Left lobe of liver (tissue), 2 donors: ENCODE results near the gene TMEM60. TPM values are rescaled to one million over a fixed set of nuclear protein-coding genes. Genes with fewer than 3 reads are reported as not detected.
A peak's percentile ranks its signal among the peaks of the same experiment; 100 is the strongest.
"Not testable (repeated sequence)": the region's sequence is repeated elsewhere in the genome, so short reads cannot be mapped to it uniquely, and the experiment has no call there.

ENCODE experiments used
- ATAC-seq: fragments of 200-7000 bp; cut with Tn5 transposase; one replicate; pipeline ENCODE4 v1.9.1; 2020; ENCODE audit warnings: mild to moderate bottlenecking, moderate library complexity
- DNase-seq: peaks from one replicate; pipeline ENCODE4 v3.0.0-alpha.2; 2020; ENCODE audit warnings: low spot score
- total RNA-seq: library from RNA; stranded (reverse); gene quantifications from one replicate; pipeline ENCODE4 v1.2.1, GENCODE V29; 2021
- donor health status: DM: no; HTN: no; CAD: no; lungs with moderate emphysema.
- donor health status: DM: no; HTN: yes; CAD: no.

TMEM60 gene, protein sequence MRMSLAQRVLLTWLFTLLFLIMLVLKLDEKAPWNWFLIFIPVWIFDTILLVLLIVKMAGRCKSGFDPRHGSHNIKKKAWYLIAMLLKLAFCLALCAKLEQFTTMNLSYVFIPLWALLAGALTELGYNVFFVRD
- 5.3 TPM for total RNA-seq

DNA sequence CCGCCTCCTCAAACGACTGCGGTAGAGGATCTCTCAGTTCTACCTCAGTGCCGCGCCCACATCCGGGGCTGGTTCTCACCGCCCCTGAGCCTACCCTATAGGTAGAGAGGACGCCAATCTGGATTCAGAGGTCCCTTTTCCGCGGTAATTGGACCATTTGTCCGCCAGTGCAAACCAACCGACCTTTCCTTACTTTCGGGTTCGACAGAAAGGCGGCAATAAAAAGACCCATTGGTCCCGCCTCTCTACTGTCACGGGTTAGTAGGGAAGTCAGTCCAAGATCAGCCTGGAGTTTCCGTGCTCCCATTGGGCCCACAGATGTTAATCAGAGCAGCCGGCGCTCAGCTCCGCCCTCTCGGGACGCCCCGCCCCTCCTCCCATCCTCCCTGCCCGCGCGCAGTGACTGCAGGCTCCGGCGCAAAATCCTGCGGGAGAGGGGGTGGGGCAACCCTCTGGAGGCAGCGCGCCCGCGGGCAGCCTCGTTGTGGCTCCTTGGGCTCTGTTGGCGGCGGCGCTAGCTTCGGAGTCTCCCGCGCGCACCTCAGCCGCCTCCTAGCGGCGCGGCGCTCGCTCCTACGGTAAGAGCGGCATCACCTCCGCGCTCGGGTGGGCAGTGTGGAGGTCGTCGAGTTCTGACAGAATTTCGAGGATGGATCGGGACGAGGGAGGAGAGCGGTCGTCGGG lies at the start of gene TMEM60, which contains the start of gene PHTF2:
Gene TMEM60 (minus strand): TSS at position 41 of the 684 bp plus-strand sequence. CDS start 4,061 bp downstream, outside the sequence.
Gene PHTF2 (plus strand): TSS at position 380 of the 684 bp plus-strand sequence.
- peak; percentile 100 for DNase-seq
- peak; percentile 91 for ATAC-seq

GRCh38 chr7:77846317-77847092 lies 48.3 kb upstream of the TMEM60 start:
- ATAC-seq (no peak), DNase-seq (no peak)

GRCh38 chr7:77843194-77843593 lies 45.0 kb upstream of the TMEM60 start:
- DNase-seq, result no peak
- ATAC-seq, result no peak

DNA sequence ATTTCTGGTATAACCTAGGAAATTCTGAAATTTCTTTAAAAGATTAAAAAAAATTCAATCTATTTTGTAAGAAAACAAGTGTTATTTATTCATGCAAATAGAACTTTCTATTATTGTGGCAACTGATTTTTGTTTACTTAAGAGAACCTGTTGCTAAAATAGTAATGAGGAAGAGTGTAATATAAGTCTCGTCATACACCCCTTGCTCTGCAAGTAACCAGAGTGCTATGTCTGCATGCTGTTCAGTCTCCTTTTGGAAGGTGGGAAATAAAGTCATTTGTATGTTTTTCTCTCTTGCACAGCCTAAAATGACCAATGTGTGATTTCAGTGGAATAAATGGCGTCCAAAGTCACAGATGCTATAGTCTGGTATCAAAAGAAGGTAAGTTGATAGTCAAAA lies 41.7 kb upstream of the TMEM60 start:
- DNase-seq, result no peak
- ATAC-seq, result no peak

DNA sequence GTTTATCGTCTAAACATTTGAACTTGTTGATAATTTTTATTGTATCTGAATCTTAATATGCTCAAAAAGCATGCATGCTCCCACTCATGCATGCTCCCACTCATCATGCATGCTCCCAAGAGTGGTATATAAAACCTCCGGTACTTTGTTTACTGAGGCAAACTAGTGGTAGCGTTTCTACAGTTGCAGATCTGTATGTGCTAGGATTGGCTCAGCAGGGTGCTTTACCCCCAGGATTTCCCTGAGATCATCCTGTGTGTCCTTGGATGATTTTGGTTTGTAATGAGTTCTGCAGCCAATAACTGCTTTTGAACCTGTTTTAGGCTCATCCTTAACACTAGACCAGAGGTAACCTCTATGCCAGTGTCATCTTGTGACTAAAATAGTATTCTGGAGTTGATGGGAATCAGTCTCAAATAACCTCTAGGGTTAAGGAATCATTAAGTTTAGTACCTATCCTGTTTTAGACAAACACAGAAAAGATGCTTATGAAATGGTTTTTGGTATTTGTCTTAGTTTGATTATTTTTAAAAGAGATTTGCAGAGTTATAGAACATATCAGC lies 40.8 kb upstream of the TMEM60 start:
- DNase-seq (no peak), ATAC-seq (peak; percentile 29)

- ATAC-seq (no peak), DNase-seq (no peak)
Measured at GRCh38 chr7:77837966-77838365, 39.7 kb upstream of the TMEM60 start.

GRCh38 chr7:77837275-77837674 lies 39.0 kb upstream of the TMEM60 start:
- no peak for ATAC-seq
- DNase-seq, result no peak

GRCh38 chr7:77836425-77836824 lies 38.2 kb upstream of the TMEM60 start:
- not testable (repeated sequence) for DNase-seq, ATAC-seq

- no peak for ATAC-seq
Measured at GRCh38 chr7:77833136-77833535, 34.9 kb upstream of the TMEM60 start.

DNA sequence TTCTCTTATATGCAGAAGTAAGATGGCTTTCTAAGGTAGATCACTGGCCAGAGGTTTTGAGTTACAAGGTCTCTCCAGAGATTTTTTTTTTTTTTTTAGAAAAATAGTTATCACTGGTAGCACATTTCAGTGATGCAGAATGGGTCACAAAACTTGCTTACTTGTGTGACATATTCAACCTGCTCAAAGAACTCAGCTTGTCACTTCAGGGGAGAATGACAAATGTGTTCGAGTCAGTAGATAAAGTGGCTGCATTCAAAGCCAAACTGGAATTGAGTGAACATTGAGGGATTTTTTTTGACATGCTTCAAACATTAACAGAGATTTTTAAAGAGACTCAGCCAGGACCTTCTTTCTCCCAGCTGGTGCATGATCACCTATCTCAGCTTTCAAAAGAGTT lies 33.7 kb upstream of the TMEM60 start:
- DNase-seq, result no peak
- ATAC-seq, result no peak

More at GRCh38 chr7:77833136-77833535, 34.9 kb upstream of the TMEM60 start:
- DNase-seq, result no peak

GRCh38 chr7:77831481-77831880 lies 33.2 kb upstream of the TMEM60 start:
- DNase-seq, result no peak
- no peak for ATAC-seq

GRCh38 chr7:77830649-77831355 lies 32.6 kb upstream of the TMEM60 start:
- ATAC-seq (no peak), DNase-seq (no peak)

DNA sequence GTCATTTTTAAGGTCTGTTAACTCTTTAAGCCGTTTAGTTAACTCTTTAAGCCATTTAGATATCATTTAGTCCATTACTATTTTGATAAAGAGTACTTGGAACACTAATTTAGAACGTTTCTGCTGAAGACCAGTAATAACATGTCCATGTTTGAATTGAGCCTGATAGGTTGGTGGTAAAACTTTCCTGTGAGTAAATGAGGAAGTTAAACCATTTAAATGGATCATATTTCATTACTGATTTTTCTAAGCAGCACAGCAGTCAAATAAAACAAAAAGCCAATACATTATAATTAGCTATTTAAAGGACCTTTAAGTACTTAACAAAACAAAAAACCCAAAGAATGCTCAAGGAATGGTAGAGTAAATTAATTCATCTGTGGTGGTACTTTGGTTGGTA lies 29.8 kb upstream of the TMEM60 start:
- no peak for ATAC-seq
- no peak for DNase-seq

GRCh38 chr7:77826300-77826699 lies 28.1 kb upstream of the TMEM60 start:
- no peak for DNase-seq
- no peak for ATAC-seq

GRCh38 chr7:77825131-77825530 lies 26.9 kb upstream of the TMEM60 start:
- ATAC-seq (no peak), DNase-seq (no peak)

- ATAC-seq (no peak), DNase-seq (no peak)
Measured at GRCh38 chr7:77824636-77825035, 26.4 kb upstream of the TMEM60 start.

- ATAC-seq (no peak), DNase-seq (no peak)
Measured at GRCh38 chr7:77823787-77824186, 25.6 kb upstream of the TMEM60 start.

GRCh38 chr7:77822269-77822668 lies 24.0 kb upstream of the TMEM60 start:
- DNase-seq, result no peak
- no peak for ATAC-seq

DNA sequence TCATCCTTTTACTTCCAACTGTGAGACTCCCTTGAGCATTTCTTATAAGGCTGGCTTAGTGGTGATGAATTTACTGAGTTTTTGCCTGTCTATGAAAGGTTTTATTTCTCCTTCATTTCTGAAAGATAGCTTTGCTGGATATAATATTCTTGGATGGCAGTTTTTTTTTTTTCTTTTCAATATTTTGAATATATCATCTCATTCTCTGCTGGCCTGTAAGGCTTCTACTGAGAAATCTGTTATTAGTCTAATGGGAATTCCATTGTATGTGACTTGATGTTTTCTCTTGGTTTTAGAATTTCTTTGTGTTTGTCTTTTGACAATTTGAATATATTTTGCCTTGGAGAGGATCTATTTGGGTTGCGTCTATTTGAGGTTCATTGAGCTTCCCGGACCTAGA lies 22.7 kb upstream of the TMEM60 start:
- no peak for ATAC-seq
- no peak for DNase-seq

- ATAC-seq (no peak), DNase-seq (no peak)
Measured at GRCh38 chr7:77819021-77819420, 20.8 kb upstream of the TMEM60 start.

- ATAC-seq (no peak), DNase-seq (no peak)
Measured at GRCh38 chr7:77813180-77813579, 14.9 kb upstream of the TMEM60 start.
